ENCODE data around the gene MKRN2OS.

MKRN2OS gene

GRCh38 chr3:12536423-12536822 lies 8.9 kb downstream of the MKRN2OS start:
- TF ChIP-seq REST (IDR thresholded peaks at IDR 0.05; ENCODE audit: insufficient replicate concordance, low read depth) (no peak), CTCF (IDR thresholded peaks at IDR 0.05; ENCODE audit: insufficient read depth, low read length) (no peak), SPI1 (IDR thresholded peaks at IDR 0.05; ENCODE audit: borderline replicate concordance, low read depth) (no peak), GABPA (IDR thresholded peaks at IDR 0.05; ENCODE audit: low read depth) (no peak), POLR2AphosphoS5 (IDR thresholded peaks at IDR 0.05; ENCODE audit: low read depth) (no peak)
- Histone ChIP-seq H3K4me3 (replicated peaks; ENCODE audit: insufficient read depth, low read length) (no peak overlapping the region), H3K27ac (replicated peaks) (no peak overlapping the region), H3K27me3 (ENCODE audit: insufficient read depth, poor library complexity, severe bottlenecking) (no peaks in the 10 kb centered on the region)
- no peak for DNase-seq (ENCODE audit: low read depth in 1 of 2, low spot score in 1 of 2)

GRCh38 chr3:12532182-12532581 lies 13.1 kb downstream of the MKRN2OS start:
- Histone ChIP-seq H3K27me3 (ENCODE audit: insufficient read depth, poor library complexity, severe bottlenecking) (no peaks in the 10 kb centered on the region), H3K27ac (replicated peaks) (no peak overlapping the region), H3K4me3 (replicated peaks; ENCODE audit: insufficient read depth, low read length) (no peak overlapping the region)
- TF ChIP-seq SPI1 (IDR thresholded peaks at IDR 0.05; ENCODE audit: borderline replicate concordance, low read depth), result no peak
- TF ChIP-seq GABPA (IDR thresholded peaks at IDR 0.05; ENCODE audit: low read depth), result no peak
- no peak for TF ChIP-seq CTCF (IDR thresholded peaks at IDR 0.05; ENCODE audit: insufficient read depth, low read length)
- TF ChIP-seq POLR2AphosphoS5 (IDR thresholded peaks at IDR 0.05; ENCODE audit: low read depth), result no peak
- TF ChIP-seq REST (IDR thresholded peaks at IDR 0.05; ENCODE audit: insufficient replicate concordance, low read depth), result no peak
- no peak for DNase-seq (ENCODE audit: low read depth in 1 of 2, low spot score in 1 of 2)

- no peak overlapping the region for H3K27ac ChIP-seq (replicated peaks)
- no peaks in the 10 kb centered on the region for H3K27me3 ChIP-seq (ENCODE audit: insufficient read depth, poor library complexity, severe bottlenecking)
- no peak for DNase-seq (ENCODE audit: low read depth in 1 of 2, low spot score in 1 of 2)
- H3K4me3 ChIP-seq (replicated peaks; ENCODE audit: insufficient read depth, low read length), result no peak overlapping the region
- TF ChIP-seq CTCF (IDR thresholded peaks at IDR 0.05; ENCODE audit: insufficient read depth, low read length) (no peak), SPI1 (IDR thresholded peaks at IDR 0.05; ENCODE audit: borderline replicate concordance, low read depth) (no peak), REST (IDR thresholded peaks at IDR 0.05; ENCODE audit: insufficient replicate concordance, low read depth) (no peak), POLR2AphosphoS5 (IDR thresholded peaks at IDR 0.05; ENCODE audit: low read depth) (no peak), GABPA (IDR thresholded peaks at IDR 0.05; ENCODE audit: low read depth) (no peak)
These were observed 17.5 kb downstream of the MKRN2OS start for GRCh38 chr3:12527757-12528143.
